Activated CD4-positive, alpha-beta memory T cell treated with anti-CD3 and anti-CD28 coated beads for 36 hours (primary cell): ENCODE data around the gene MED14. TPM values are rescaled to one million over a fixed set of nuclear protein-coding genes. Genes with fewer than 3 reads are reported as not detected.
A peak's percentile ranks its signal among the peaks of the same experiment; 100 is the strongest.
"Not testable (repeated sequence)": the region's sequence is repeated elsewhere in the genome, so short reads cannot be mapped to it uniquely, and the experiment has no call there.

ENCODE experiments used
- CTCF ChIA-PET: fragments of 350-600 bp; sonication (Branson Sonifier 250); formaldehyde crosslinking; loops from one replicate; lab custom pipeline; 2021; ENCODE audit warnings: antibody characterized with exemption, inconsistent platforms; lab: Charles Lee
- POLR2A ChIA-PET: fragments of 350-600 bp; sonication (Branson Sonifier 250); formaldehyde crosslinking; loops from one replicate; lab custom pipeline; 2021; ENCODE audit warnings: antibody characterized with exemption; lab: Charles Lee
- DNase-seq: peaks from one replicate; pipeline ENCODE4 v3.0.0-alpha.2; 2020
- H3K27ac Mint-ChIP-seq: one replicate; pipeline ENCODE4 v1.8.0; 2021; ENCODE audit warnings: mixed read lengths
- H3K27me3 Mint-ChIP-seq: one replicate; pipeline ENCODE4 v1.8.0; 2021; ENCODE audit warnings: mixed read lengths
- H3K36me3 Mint-ChIP-seq: one replicate; pipeline ENCODE4 v1.8.0; 2021; ENCODE audit warnings: mixed read lengths
- H3K4me1 Mint-ChIP-seq: one replicate; pipeline ENCODE4 v1.8.0; 2021; ENCODE audit warnings: low read depth, mixed read lengths
- H3K4me3 Mint-ChIP-seq: one replicate; pipeline ENCODE4 v1.8.0; 2021; ENCODE audit warnings: mild to moderate bottlenecking, mixed read lengths
- H3K9me3 Mint-ChIP-seq: one replicate; pipeline ENCODE4 v1.8.0; 2021; ENCODE audit warnings: mixed read lengths
- intact Hi-C: fragments of 100-400 bp; cut with micrococcal nuclease; formaldehyde crosslinking; loops from one replicate; pipeline ENCODE4 v1.15.1; 2023
- total RNA-seq, 2 experiments: library from RNA; stranded (reverse); gene quantifications; one replicate each; pipeline ENCODE4 v1.2.3, GENCODE V29; 2021

Gene MED14
- total RNA-seq, 2 experiments from 2014 or later = 46.4 to 49.4 TPM

DNA sequence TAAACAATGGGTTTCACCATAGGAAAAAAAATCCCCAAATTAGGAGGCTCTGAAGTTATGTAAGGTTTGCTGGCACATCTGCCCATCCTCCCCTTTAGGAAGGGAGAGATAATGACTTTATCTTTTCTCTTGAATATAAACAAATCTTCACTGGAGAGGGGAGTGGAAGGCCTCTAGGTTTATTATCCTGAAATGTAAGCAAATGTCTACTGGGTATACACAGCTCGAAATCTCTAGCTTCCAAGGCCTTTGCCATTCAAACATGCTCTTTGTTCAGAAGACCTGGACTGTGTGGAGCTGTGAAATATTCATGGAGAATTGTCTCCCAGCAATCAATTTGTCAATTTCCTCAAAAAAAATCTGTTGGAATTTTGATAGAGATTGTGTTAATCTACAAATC lies 21.7 kb upstream of the MED14 start:
- no peaks in the 10 kb centered on the region for H3K9me3 Mint-ChIP-seq
- H3K36me3 Mint-ChIP-seq = no peaks in the 10 kb centered on the region
- no peak overlapping the region for H3K4me3 Mint-ChIP-seq
- ChIA-PET CTCF (no interaction called here), POLR2A (no interaction called here)
- H3K4me1 Mint-ChIP-seq = no peaks in the 10 kb centered on the region
- H3K27ac Mint-ChIP-seq = no peak overlapping the region
- intact Hi-C loops = no loop called here
- no peak for DNase-seq
- no peaks in the 10 kb centered on the region for H3K27me3 Mint-ChIP-seq

DNA sequence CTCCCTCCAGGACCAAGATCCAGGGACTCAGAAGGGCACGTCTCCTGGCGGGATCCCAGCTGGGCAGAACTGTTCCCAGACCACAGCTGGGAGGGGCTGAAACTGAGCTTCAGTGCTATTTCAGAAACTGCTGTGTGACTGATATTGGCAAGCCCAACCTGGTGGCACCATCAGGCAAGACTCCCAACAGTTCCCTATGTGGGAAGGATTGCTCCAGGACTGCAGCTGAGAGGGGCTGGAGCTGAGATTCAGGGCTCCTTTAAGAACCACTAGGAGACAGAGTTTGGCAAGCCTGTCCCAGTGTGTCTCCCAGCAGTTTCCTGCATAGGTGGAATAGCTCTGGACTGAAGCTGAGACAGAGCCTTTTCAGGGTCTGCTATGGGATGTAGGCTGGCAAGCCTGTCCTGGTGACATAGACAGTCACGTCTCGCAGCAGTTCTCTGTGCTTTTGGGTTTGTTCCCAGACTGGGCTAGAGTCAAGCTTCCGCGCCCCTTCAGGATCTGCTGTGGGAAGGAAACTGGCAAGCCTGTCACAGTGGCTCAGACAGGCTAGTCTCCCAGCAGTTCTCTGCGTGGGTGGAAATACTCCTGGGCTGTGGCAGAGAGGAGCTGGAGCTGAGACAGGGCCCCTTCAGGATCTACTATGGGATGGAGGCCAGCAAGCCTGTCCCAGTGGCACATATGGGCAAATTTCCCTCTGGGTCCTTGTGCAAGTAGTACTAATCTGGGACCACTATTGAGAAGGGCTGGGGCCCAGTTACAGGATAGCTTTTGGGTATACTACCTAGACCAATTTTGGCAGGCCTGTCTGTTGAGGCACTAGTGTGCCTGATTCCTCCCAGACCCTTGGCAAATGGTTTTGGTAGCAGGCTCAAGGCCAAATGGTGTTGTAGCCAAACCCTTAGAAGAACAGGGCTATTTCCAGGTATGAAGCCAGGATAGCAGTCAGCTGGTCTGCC lies 20.2 kb upstream of the MED14 start:
- H3K9me3 Mint-ChIP-seq = no peaks in the 10 kb centered on the region

GRCh38 chrX:40749681-40750494 lies 14.5 kb upstream of the MED14 start:
- Mint-ChIP-seq H3K9me3 (peaks cover 5% of the 10 kb centered on the region), H3K27me3 (no peaks in the 10 kb centered on the region), H3K4me3 (no peak overlapping the region), H3K27ac (no peak overlapping the region), H3K4me1 (peaks cover 18% of the 10 kb centered on the region), H3K36me3 (no peaks in the 10 kb centered on the region)
- ChIA-PET CTCF (no interaction called here), POLR2A (interaction anchor here (0.6 kb wide), 1 partner anchor 254 kb away, joined by 3 read pairs; no protein-coding TSS in a partner anchor)
- no peak for DNase-seq
- intact Hi-C loops = no loop called here

More for the DNA sequence above, 20.2 kb upstream of the MED14 start:
- ChIA-PET POLR2A (no interaction called here), CTCF (no interaction called here)
- Mint-ChIP-seq H3K4me3 (no peak overlapping the region), H3K36me3 (no peaks in the 10 kb centered on the region), H3K4me1 (peaks cover 2% of the 10 kb centered on the region), H3K27me3 (no peaks in the 10 kb centered on the region), H3K27ac (no peak overlapping the region)
- intact Hi-C loops = no loop called here
- DNase-seq = no peak

GRCh38 chrX:40748977-40749376 lies 13.6 kb upstream of the MED14 start:
- no peak for DNase-seq

DNA sequence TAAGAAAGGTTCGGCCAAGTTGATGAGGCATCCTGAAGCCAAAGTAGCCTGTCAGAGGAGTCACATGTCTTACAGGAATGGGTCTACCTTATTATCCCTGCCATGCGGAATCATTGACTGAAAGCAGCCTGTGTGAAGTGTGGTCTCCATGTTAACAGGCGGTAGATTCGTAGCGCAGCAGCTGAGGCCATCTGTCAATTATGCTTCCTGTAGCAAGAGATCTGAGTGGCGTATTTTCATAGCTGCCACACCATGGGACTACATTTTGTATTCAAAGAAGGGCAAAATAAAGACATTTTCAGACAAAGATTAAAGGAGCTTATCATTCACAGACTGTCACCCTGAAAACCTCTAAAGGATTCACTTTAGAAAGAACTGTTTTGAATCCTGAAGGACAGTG lies 11.2 kb upstream of the MED14 start:
- intact Hi-C loops = no loop called here
- Mint-ChIP-seq H3K9me3 (peaks cover 5% of the 10 kb centered on the region), H3K4me1 (peaks cover 18% of the 10 kb centered on the region), H3K27me3 (no peaks in the 10 kb centered on the region), H3K4me3 (no peak overlapping the region), H3K36me3 (no peaks in the 10 kb centered on the region), H3K27ac (no peak overlapping the region)
- ChIA-PET POLR2A (no interaction called here), CTCF (no interaction called here)
- DNase-seq = no peak

More at GRCh38 chrX:40748977-40749376, 13.6 kb upstream of the MED14 start:
- Mint-ChIP-seq H3K27me3 (no peaks in the 10 kb centered on the region), H3K27ac (no peak overlapping the region), H3K36me3 (no peaks in the 10 kb centered on the region), H3K4me1 (peaks cover 18% of the 10 kb centered on the region), H3K4me3 (no peak overlapping the region), H3K9me3 (peaks cover 5% of the 10 kb centered on the region)
- CTCF ChIA-PET = no interaction called here
- intact Hi-C loops = no loop called here
- POLR2A ChIA-PET = interaction anchor here (0.6 kb wide), 1 partner anchor 253 kb away, joined by 3 read pairs; no protein-coding TSS in a partner anchor

GRCh38 chrX:40736170-40736505 lies 796 bp upstream of the MED14 start:
- Mint-ChIP-seq H3K36me3 (peaks cover 5% of the 10 kb centered on the region), H3K9me3 (no peaks in the 10 kb centered on the region), H3K27ac (peak overlapping the region; percentile 92), H3K27me3 (no peaks in the 10 kb centered on the region), H3K4me3 (peak overlapping the region; percentile 81), H3K4me1 (peaks cover 41% of the 10 kb centered on the region)
- CTCF ChIA-PET = no interaction called here
- POLR2A ChIA-PET = interaction anchor here (1.6 kb wide), 1 partner anchor 49 kb away, joined by 4 read pairs; no protein-coding TSS in a partner anchor
- no peak for DNase-seq
- intact Hi-C loops = loop anchor here (5.0 to 10.0 kb wide), 2 partner anchors 59 to 381 kb away; no protein-coding TSS in a partner anchor

DNA sequence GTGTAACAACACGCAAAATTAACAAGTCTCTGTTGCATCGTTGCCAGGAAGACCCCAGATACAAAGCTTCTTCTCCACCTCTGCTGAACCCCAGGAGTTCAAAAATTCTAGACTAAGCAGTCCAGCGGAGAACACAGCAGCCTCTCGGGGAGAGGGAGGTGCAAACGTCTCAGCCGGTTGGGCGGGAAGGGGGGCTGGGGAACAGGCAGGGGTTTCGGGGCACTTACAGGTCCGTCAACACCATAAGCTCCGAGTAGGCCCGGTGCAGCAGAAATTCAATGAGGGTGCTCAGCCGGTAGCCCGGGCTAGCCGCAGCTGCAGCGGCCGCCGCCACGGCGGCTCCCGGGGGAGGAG lies 394 bp downstream of the MED14 start:
- ChIA-PET POLR2A (interaction anchor here (1.6 kb wide), 1 partner anchor 50 kb away, joined by 4 read pairs; no protein-coding TSS in a partner anchor), CTCF (interaction anchor here (0.6 to 1.4 kb wide), 4 partner anchors 9 to 382 kb away, joined by 3 to 4 read pairs (median 3); no protein-coding TSS in a partner anchor)
- H3K4me1 Mint-ChIP-seq = peaks cover 50% of the 10 kb centered on the region
- peak overlapping the region; percentile 84 for H3K4me3 Mint-ChIP-seq
- DNase-seq = peak; percentile 42
- H3K27me3 Mint-ChIP-seq = no peaks in the 10 kb centered on the region
- H3K9me3 Mint-ChIP-seq = no peaks in the 10 kb centered on the region
- H3K36me3 Mint-ChIP-seq = peaks cover 5% of the 10 kb centered on the region
- intact Hi-C loops = loop anchor here (1.0 to 10.0 kb wide), 6 partner anchors 60 to 600 kb away; partner anchors contain the start of genes ATP6AP2, CXorf38, DDX3X and USP9X
- H3K27ac Mint-ChIP-seq = peak overlapping the region; percentile 84

DNA sequence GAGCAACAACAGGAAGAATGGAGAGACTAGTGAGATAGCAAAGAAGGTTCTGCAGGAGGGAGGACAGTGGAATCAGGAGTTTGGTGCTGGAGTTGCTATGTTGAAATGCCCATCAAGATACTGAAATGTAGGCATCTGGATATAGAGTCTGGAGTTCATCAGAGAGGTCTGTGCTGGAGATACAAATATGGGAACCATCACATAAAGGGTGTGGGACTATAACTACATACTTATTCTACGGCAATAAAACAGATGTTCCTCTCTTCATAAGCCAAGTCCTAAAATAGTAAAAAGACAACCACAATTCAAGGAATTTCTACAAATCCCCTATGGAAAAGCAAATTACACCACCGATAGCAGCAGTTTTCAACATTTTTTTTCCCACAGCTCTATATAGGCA lies 1.6 kb downstream of the MED14 start:
- no peak for DNase-seq
- H3K36me3 Mint-ChIP-seq = peaks cover 9% of the 10 kb centered on the region
- H3K27ac Mint-ChIP-seq = peak overlapping the region; percentile 19
- peaks cover 49% of the 10 kb centered on the region for H3K4me1 Mint-ChIP-seq
- no peaks in the 10 kb centered on the region for H3K9me3 Mint-ChIP-seq
- CTCF ChIA-PET = no interaction called here
- intact Hi-C loops = loop anchor here (2.0 to 10.0 kb wide), 3 partner anchors 61 to 601 kb away; partner anchors contain the start of genes DDX3X and USP9X
- no peaks in the 10 kb centered on the region for H3K27me3 Mint-ChIP-seq
- POLR2A ChIA-PET = no interaction called here
- peak overlapping the region; percentile 84 for H3K4me3 Mint-ChIP-seq

DNA sequence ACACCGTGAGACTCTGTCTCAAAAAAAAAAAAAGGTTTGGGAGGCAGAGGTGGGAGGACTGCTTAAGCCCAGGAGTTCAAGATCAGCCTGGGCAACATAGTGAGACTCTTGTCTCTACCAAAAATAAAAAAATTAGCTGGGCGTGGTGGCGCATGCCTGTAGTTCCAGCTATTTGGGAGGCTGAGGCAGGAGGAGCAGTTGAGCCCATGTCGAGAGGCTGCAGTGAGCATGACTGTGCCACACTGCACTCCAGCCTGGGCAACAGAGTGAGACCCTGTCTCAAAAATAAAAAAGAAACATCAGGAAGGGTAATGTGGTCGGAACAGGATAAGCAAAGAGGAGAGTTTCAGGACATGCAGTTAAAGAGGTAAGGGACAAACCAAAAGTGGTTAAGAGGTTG lies 2.8 kb downstream of the MED14 start:
- H3K9me3 Mint-ChIP-seq, H3K4me3 Mint-ChIP-seq, POLR2A ChIA-PET, CTCF ChIA-PET, H3K27ac Mint-ChIP-seq, DNase-seq, H3K27me3 Mint-ChIP-seq: not testable (repeated sequence)
- intact Hi-C loops = loop anchor here (10.0 kb wide), 1 partner anchor 62 kb away; no protein-coding TSS in a partner anchor
- Mint-ChIP-seq H3K36me3 (peaks cover 10% of the 10 kb centered on the region), H3K4me1 (peaks cover 45% of the 10 kb centered on the region)

DNA sequence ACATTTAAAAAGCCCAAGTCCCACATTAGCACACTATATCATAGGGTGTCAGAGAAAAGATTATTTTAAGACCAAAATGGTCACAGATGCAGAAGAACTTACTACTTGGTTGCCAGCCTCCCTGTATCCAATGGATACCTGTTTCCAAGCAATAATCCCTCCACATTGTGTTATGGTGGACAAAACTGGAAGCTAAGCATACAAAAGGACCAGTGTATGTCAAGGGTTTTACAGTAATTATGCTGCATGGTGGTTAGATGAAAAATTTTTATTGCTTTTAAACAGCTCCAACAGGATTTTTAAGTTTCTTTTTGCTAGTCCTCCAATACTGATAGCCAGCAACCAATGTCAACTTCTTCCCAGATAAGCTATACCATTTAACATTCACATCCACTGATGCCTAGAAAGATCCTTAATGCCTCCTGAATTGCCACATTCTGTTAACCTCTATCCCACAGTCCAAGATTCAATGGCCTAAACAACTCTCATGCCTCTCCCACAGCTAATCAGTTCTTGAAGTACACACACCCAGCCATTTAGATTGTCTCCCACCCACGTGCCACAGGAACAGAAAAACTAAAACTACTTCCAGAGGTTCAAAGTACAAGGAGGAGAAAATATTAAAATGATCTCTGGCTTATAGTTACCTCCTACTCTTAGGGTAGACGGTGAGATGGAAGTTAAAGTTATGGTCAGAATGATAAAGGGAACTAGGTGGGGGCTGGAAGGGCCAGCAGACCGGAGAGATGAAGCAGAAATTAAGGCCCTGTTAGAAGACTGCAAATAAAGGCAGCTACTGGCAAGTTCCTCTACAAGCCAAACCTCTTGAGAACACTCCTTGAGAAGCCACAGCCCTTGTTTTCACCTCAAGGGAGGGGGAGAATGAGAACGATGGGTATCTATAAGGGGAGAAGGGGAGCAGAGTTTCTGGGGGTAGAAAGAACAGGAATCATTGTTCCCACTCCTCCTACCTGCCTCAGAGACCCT lies 5.5 kb downstream of the MED14 start:
- H3K36me3 Mint-ChIP-seq = peaks cover 14% of the 10 kb centered on the region
- H3K4me3 Mint-ChIP-seq = no peak overlapping the region
- H3K9me3 Mint-ChIP-seq = no peaks in the 10 kb centered on the region
- intact Hi-C loops = loop anchor here (10.0 kb wide), 1 partner anchor 65 kb away; no protein-coding TSS in a partner anchor
- H3K27ac Mint-ChIP-seq = no peak overlapping the region
- ChIA-PET CTCF (interaction anchor here (1.2 kb wide), 1 partner anchor 450 kb away, joined by 3 read pairs; no protein-coding TSS in a partner anchor), POLR2A (no interaction called here)
- H3K27me3 Mint-ChIP-seq = no peaks in the 10 kb centered on the region
- no peak for DNase-seq
- H3K4me1 Mint-ChIP-seq = peaks cover 52% of the 10 kb centered on the region
